ENCODE data around the gene AKR1E2. TPM values are rescaled to one million over a fixed set of nuclear protein-coding genes. Genes with fewer than 3 reads are reported as not detected.

Gene AKR1E2
- 1.7 and 2.5 TPM in 2 replicates for total RNA-seq
- long read RNA-seq, partial matches to known transcripts = 2 of 2 reads
- long read RNA-seq, other reads (novel, unspliced or antisense) = 0 of 2 reads

DNA sequence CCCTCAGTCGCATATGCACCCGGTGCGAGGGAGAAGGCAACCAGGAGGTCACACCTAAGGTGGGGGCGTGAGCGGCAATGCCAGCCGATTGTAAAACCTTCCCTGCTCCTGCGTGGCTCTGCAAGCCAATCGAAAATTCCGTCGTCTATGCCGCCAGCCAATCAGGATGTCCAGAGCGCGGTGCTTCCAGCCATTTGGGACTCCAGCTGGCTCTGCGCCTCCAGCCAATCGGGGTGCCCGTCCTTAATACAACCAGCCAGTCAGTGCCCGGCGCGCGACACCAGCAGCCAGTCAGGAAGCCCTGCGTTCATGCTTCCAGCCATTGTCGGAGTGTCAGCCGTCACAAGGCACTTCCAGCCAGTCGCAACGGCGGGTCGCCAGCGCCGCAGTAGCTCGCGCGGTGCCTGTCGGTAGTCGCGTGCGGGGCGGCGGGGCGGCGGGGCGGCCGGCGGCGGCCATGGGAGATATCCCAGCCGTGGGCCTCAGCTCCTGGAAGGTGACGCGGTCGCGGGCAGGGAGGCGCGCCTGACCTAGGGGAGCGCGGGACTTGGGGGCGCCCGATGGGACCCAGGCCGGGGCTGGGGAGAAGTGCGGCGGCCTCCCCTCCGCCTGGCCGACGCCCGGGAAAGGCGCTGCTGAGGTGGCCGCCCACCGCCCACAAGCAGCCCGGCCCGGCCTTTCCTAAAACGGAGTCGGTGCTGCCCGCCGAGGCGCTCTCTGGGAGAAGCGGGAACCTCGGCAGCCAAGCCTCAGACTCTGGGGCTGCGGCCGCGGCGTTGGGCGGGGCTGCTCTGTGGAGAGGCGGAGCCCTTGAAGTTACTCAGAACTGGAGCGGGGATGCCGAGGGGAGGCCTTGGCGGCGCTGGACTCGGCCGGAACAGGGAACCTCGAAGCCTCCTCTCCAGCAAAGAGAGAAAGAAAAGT lies at the start of gene AKR1E2:
TSS of gene AKR1E2 (plus strand) at position 340 of the 924 bp plus-strand sequence. CDS start at position 458, 118 bp downstream.
- Mint-ChIP-seq H3K27ac (ENCODE audit: unreplicated experiment) (peak within 1 kb of the TSS; percentile 81), H3K4me3 (ENCODE audit: unreplicated experiment) (peak within 1 kb of the TSS; percentile 74), H3K27me3 (ENCODE audit: unreplicated experiment) (peaks cover 16% of the 10 kb centered on the region), H3K36me3 (ENCODE audit: unreplicated experiment) (peaks cover 2% of the 10 kb centered on the region), H3K9me3 (ENCODE audit: unreplicated experiment) (peaks cover 6% of the 10 kb centered on the region), H3K4me1 (ENCODE audit: unreplicated experiment) (peaks cover 16% of the 10 kb centered on the region)
- TF ChIP-seq, protein P1, sequence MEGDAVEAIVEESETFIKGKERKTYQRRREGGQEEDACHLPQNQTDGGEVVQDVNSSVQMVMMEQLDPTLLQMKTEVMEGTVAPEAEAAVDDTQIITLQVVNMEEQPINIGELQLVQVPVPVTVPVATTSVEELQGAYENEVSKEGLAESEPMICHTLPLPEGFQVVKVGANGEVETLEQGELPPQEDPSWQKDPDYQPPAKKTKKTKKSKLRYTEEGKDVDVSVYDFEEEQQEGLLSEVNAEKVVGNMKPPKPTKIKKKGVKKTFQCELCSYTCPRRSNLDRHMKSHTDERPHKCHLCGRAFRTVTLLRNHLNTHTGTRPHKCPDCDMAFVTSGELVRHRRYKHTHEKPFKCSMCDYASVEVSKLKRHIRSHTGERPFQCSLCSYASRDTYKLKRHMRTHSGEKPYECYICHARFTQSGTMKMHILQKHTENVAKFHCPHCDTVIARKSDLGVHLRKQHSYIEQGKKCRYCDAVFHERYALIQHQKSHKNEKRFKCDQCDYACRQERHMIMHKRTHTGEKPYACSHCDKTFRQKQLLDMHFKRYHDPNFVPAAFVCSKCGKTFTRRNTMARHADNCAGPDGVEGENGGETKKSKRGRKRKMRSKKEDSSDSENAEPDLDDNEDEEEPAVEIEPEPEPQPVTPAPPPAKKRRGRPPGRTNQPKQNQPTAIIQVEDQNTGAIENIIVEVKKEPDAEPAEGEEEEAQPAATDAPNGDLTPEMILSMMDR (IDR thresholded peaks at IDR 0.05) = no peak
- peak; percentile 91 for DNase-seq (ENCODE audit: extremely low spot score, unreplicated experiment)

DNA sequence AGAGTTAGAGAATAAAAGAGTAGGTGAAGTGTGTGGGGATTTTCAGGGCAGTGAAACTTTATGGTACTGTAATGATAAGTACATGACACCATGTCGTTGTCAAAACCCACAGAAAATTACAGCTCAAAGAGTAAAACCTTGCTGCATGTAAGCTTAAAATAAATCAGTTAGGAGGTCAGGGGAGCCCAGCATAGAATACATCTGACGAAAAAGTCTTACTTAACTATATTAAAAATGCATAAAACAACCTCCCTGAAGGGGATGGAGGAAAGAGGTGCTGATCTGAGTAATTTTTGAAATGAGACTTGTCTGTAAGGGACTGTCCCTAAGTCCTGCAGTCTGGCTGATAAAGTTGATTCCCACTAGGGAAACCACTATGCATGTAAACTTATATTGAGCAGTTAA lies 49.8 kb upstream of the AKR1E2 start:
- no peaks in the 10 kb centered on the region for H3K9me3 Mint-ChIP-seq (ENCODE audit: unreplicated experiment)
- DNase-seq (ENCODE audit: extremely low spot score, unreplicated experiment) = no peak
- H3K27me3 Mint-ChIP-seq (ENCODE audit: unreplicated experiment) = no peaks in the 10 kb centered on the region
- H3K4me1 Mint-ChIP-seq (ENCODE audit: unreplicated experiment) = peaks cover 20% of the 10 kb centered on the region
- TF ChIP-seq, protein P1 (IDR thresholded peaks at IDR 0.05) = no peak
- H3K36me3 Mint-ChIP-seq (ENCODE audit: unreplicated experiment) = no peaks in the 10 kb centered on the region
- no peak overlapping the region for H3K27ac Mint-ChIP-seq (ENCODE audit: unreplicated experiment)
- no peak overlapping the region for H3K4me3 Mint-ChIP-seq (ENCODE audit: unreplicated experiment)

DNA sequence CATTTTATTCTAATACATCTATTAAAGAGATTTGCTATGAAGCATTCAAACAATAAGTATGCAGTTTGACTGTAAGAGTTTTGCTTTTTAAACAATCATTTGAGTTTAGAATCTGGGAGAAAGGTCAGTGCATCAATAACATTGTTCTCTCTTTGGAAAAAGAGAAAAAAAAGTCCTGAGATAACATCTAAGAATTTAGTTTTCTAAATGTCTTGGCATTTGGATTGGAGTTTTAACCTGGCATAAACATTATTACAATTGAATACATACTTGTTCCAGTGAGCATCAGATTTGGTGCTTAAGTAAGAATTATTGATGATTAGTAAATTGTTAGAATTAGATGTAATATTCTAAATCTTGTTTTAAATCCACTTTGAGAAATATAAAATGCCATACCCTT lies 47.2 kb upstream of the AKR1E2 start:
- Mint-ChIP-seq H3K4me1 (ENCODE audit: unreplicated experiment) (peaks cover 9% of the 10 kb centered on the region), H3K27me3 (ENCODE audit: unreplicated experiment) (no peaks in the 10 kb centered on the region), H3K36me3 (ENCODE audit: unreplicated experiment) (no peaks in the 10 kb centered on the region), H3K4me3 (ENCODE audit: unreplicated experiment) (no peak overlapping the region), H3K27ac (ENCODE audit: unreplicated experiment) (no peak overlapping the region), H3K9me3 (ENCODE audit: unreplicated experiment) (no peaks in the 10 kb centered on the region)
- TF ChIP-seq, protein P1 (IDR thresholded peaks at IDR 0.05) = no peak
- no peak for DNase-seq (ENCODE audit: extremely low spot score, unreplicated experiment)

DNA sequence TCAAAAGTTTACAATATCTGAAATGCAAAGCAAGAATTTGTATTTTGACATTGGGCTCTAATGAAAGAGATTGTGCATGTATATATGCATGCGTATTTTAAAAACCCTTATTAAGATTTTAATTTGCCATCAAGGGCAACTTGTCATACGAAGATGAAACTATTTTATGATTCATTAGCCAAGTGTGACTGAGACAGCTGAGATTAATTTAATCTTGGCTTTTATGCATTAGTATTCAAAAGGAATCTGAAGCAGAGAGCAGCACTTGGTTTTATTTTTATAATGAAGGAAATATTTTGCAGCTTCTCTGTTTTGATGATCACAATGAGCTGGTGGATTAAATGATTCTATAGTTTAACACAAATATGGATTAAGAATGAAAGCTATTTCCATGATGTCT lies 45.9 kb upstream of the AKR1E2 start:
- Mint-ChIP-seq H3K9me3 (ENCODE audit: unreplicated experiment) (no peaks in the 10 kb centered on the region), H3K4me1 (ENCODE audit: unreplicated experiment) (peaks cover 9% of the 10 kb centered on the region), H3K27me3 (ENCODE audit: unreplicated experiment) (no peaks in the 10 kb centered on the region), H3K4me3 (ENCODE audit: unreplicated experiment) (no peak overlapping the region), H3K27ac (ENCODE audit: unreplicated experiment) (no peak overlapping the region), H3K36me3 (ENCODE audit: unreplicated experiment) (no peaks in the 10 kb centered on the region)
- TF ChIP-seq, protein P1 (IDR thresholded peaks at IDR 0.05) = no peak
- no peak for DNase-seq (ENCODE audit: extremely low spot score, unreplicated experiment)

DNA sequence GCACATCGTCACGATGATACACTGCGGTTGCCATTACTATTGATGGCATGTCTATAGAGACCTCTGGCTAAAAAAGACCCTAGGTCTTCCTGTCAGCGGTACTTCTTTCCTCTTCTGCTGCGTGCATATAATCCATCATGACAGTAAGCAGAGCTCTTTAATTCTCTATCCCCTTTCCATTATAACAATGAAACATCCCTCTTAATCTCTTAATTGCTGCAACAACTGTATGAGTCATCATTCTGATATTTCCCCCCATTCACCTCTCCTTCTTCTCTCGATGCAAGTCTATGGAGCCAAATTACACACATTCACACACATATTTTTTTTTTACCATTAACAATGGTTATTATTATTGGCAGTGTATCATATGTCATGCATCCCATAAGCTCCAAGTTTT lies 45.2 kb upstream of the AKR1E2 start:
- no peak overlapping the region for H3K4me3 Mint-ChIP-seq (ENCODE audit: unreplicated experiment)
- TF ChIP-seq, protein P1 (IDR thresholded peaks at IDR 0.05) = no peak
- no peaks in the 10 kb centered on the region for H3K27me3 Mint-ChIP-seq (ENCODE audit: unreplicated experiment)
- no peaks in the 10 kb centered on the region for H3K36me3 Mint-ChIP-seq (ENCODE audit: unreplicated experiment)
- no peak for DNase-seq (ENCODE audit: extremely low spot score, unreplicated experiment)
- H3K27ac Mint-ChIP-seq (ENCODE audit: unreplicated experiment) = no peak overlapping the region
- H3K9me3 Mint-ChIP-seq (ENCODE audit: unreplicated experiment) = no peaks in the 10 kb centered on the region
- H3K4me1 Mint-ChIP-seq (ENCODE audit: unreplicated experiment) = peaks cover 9% of the 10 kb centered on the region

All from osteocyte (in vitro differentiated cells).